Measurements from ENCODE around the gene EBF3.

- no peak for TF ChIP-seq EZH2 (IDR thresholded peaks at IDR 0.05)
- no peak for TF ChIP-seq POLR2AphosphoS5 (IDR thresholded peaks at IDR 0.05; ENCODE audit: borderline replicate concordance, low read depth, low read length)
- TF ChIP-seq FOXP2 (optimal IDR thresholded peaks at IDR 0.05; ENCODE audit: control extremely low read depth, extremely low read length, insufficient read depth): no peak
Observed at GRCh38 chr10:129815898-129816655, 148.0 kb downstream of the EBF3 start.
